IPS-NIHi11 (cell line): ENCODE measurements around the gene HECW1.
A peak's percentile ranks its signal among the peaks of the same experiment; 100 is the strongest.
"Not testable (repeated sequence)": the region's sequence is repeated elsewhere in the genome, so short reads cannot be mapped to it uniquely, and the experiment has no call there.

Experiments
- DNase-seq: peaks from one replicate; pipeline ENCODE4 v3.0.0; 2012; ENCODE audit warnings: mixed read lengths, low spot score

Gene HECW1

DNA sequence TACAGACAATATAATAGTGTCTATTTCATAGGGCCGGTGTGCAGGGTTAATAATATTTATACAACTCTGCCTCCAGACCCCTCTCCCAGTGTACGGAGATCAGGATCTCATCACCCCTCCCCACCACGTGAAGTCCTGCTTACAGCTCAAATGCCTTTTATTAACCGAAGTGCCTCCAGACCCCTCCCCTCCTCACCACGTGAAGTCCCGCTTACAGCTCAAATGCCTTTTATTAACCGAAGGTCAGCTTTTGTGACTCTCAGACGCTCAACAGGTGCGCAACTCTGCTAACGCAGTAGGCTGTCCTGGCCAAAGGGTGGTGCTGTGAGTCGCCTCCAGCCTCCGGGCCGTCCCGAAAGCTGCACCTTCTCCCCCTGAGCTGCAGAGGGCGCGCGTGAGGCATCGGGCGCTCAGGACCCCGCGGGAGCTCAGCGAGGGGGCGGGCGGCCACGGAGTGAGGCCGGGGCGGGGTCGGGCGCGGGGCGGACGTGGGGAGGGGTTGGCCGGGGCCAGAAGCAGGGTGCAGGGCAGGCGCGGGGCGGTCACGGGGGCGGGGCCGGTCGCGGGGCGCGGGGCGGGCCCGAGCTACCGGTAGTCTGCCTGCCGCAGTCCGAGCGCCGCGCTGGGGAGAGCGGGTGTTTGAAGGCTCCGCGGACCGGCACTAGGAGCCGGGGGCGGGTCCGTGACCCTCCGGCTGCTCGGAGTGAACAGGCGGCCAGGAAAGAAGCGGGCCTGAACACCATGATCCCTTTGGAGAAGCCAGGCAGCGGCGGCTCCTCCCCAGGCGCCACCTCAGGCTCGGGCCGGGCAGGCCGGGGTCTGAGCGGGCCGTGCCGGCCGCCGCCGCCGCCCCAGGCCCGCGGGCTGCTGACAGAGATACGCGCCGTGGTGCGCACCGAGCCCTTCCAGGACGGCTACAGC is 470.3 kb downstream of the HECW1 start, which contains the start of gene STK17A:
Gene STK17A, plus strand, starts transcription at position 606 of the 921 bp plus-strand sequence. Its CDS starts 136 bp downstream, at position 742.
- peak; percentile 94 for DNase-seq

DNA sequence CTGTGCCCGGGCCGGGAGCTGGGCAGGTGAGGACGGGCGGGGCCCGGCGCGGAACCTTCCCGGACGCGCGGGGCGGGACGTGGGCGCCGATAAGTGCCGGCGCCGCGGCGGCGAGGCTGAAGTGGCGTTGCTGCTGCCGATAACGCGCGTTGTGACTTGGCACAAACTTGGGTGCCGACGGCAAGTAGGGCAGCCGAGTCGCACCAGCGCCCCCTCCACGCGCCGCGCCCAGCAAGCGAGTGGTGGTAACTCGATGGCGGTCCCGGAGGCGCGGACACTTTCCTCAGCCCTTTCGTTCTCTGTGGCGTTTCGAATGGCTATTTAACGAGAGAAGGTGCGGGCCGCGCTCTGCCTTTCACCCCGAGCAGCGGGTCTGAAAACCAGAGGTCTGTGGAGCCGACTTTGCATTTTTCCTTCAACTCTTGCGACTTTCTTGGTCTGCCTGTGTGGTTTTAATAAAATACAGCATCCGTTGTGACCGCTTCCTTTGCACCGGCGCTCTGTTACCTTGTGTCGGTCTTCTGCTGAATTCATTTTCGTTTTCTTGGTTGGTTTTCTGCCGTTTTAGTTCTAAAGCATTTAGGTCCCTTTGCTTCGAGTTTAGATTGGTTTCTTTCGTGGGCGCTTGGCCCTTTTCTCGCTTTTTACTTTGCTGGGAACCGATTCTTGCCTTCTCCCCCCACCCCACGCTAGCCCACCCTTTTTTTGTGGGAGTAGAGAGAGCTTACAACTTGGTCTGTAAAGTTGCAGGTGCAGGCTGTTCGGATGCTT is 471.2 kb downstream of the HECW1 start:
- peak; percentile 37 for DNase-seq

DNA sequence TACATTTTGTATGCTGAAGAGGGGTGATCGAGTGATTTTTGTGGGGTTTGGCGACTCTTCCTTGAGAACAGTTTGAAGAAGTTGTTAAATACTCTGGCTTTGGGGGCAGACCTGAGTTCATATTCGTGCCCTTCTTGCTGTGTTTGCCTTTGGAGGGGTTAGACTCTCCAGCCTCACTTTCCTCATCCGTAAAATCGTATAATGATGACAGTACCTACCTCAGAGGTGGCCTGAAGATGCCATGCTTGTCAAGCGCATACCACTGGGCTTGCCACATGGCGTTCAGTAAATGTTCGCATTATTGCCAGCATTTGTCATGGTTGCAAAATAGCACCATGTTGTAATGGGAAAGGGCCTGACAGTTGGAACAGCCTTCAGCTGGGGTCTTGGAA is 471.7 kb downstream of the HECW1 start:
- DNase-seq = no peak

DNA sequence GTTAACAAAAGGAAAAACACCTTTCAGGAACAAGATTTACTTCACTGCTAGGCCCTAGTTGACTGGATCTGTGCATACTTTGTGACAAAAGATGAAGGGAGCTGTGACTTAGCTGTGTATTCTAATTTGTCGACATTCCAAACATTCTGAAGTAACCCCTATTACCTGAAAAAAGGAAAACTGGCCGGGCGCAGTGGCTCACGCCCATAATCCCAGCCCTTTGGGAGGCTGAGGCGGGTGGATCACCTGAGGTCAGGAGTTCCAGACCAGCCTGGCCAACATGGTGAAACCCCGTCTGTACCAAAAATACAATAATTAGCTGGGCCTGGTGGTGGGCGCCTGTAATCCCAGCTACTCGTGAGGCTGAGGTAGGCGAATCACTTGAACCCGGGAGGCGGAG is 472.3 kb downstream of the HECW1 start:
- not testable (repeated sequence) for DNase-seq

DNA sequence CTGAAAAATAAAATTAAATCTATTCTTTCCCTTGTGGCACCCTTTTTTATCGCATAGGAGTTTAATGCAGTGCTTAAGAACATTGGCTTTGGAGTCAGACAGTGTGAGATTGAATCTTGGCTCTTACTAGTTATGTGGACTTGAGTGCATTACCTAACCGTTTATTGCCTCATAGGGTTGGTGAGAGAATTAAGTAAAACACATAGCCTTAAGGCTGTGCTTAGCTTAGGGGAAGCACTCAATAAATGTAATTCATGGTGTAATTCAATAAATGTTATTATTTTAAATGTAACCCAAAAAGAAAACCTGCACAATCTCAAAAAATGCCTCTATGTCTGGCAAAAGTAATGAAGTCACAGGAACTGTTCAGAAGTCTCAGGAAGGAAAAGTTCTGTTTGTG is 473.1 kb downstream of the HECW1 start:
- no peak for DNase-seq

DNA sequence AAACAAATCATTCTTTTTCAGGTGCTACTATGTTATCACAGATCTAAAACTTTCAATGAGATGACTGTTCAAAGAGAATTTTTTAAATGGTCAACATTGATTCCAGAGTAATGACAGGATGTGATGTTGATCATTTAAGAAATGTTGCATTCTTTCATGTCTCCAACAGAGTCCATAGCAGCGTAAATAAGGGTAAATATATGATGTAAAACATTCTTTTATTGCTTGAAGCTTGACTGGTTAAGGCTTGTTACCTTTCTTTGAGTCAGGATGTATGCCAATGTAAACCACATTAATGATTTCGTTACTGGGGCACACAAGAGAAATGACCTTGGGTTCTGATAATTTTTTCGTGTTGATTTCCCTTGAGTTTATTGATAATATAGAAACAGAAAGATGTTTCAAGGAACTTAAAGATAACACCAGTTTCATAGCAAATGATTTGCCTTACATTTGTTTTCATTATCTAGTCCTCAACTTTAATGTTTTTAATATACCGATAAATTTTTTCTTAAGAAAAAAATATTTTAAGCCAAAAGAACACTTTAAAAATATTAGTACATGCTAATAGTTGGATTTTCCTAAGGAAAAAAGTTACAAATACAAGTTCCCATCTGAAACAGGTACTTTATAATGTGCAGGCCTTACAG is 473.9 kb downstream of the HECW1 start:
- no peak for DNase-seq

GRCh38 chr7:43588477-43589132 is 476.2 kb downstream of the HECW1 start:
- DNase-seq = no peak

DNA sequence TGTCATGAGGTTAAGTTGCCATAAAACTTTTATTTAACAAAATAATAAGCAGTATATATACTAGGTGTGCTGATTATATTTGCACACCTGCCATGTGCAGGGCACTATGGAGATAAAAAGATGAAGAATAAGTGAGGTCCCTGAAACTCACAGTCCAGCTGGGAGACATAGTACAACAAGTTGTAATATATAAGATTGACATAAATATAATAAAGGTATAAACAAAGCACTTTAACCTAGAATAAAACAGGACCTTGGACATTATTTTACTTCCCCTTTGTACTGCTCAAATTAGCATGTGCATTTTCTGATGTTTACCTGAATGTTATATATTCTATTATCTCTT is 476.7 kb downstream of the HECW1 start:
- no peak for DNase-seq

- DNase-seq = no peak
Observed at GRCh38 chr7:43589728-43590127, 477.3 kb downstream of the HECW1 start.

DNA sequence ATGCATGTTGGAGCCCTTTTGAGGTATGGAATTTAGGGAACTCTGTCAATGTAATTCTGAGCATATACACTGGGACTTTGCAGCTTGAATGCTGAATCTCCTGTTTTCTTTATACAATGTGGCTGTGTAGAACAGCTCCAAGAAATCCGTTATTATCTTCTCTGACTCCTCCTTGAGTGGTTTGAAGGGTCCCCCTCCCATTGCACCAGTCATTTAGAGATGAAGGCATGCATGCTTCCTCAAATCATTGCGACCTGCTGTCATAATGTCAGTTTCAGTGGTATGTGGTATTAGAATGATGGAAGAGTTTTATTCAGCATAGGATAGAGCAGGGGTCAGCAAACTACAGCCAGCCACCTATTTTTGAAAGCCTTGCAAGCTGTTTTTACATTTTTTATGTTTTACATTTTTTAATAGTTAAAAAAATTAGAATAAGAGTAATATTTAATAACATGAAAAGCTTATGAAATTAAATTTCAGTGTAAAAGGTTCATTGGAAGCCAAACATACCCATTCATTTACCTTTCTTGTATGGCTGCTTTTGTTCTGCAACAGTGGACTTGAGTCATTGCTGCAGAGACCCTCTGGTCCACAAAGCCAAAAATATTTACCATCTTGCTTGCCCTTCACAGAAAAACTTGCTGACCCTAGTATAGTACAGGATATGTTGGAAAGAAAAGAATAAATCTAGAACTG is 478.6 kb downstream of the HECW1 start:
- DNase-seq = no peak

DNA sequence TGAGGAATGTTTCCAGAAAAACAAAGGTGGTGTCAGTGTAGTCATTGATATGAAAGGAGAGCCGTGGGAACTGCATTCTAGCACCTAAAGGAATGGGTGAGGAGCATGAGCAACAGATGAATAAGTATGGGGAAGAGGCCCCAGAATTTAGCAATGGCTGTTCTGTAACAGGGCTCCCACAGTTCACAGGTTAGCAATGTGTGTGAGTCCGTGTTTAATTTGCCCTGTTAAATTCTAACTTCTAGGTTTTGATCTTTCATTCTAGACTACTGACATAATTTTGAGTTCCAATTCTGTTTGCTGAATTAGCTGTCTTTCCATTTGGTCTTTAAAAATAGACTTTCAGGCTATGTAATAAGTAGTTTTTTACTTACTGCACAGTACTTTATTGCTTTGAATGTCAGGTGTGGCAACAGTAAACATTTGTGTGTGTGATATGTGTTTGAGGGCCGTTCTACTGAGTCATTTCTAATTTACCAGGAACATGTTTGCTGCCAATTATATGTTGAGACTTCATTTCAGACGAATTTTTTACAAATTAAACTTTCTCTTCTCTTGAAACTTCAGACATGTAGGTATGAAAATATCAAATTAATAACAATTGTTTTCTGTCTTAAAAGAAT is 479.2 kb downstream of the HECW1 start:
- no peak for DNase-seq

DNA sequence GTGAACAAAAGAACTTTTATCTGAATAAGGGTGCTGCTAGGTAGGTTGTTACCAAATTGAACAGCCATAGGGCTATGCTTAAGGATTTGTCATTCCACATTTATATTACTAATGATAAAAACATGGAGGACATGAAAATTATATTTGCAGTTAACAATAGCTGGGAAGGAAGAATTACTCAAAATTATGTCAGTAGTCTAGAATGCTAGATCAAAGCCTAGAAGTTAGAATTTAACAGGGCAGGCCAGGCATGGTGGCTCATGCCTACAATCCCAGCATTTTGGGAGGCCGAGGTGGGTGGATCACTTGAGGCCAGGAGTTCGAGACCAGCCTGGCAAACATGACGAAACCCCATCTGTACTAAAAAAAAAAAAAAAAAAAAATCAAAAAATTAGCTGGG is 479.9 kb downstream of the HECW1 start:
- no peak for DNase-seq

- no peak for DNase-seq
Observed at GRCh38 chr7:43593010-43593409, 480.6 kb downstream of the HECW1 start.

DNA sequence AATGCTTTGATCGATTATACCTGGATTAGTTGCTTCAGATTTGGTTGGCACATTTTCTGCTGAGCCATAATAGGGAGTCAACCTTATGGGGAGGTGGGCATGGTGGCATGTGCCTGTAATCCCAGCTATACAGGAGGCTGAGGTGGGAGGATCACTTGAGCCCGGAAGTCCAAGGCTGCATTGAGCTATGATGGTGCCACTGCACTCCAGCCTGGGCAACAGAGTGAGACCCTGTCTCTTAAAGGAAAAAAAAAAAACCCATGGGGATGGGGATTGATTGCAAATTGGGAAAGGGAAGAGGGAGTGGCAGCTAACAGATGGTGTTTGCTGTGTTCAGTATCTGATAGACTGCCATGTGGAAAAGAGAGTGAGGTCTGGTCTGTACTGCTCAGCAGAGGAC is 481.6 kb downstream of the HECW1 start:
- DNase-seq = no peak

GRCh38 chr7:43596426-43596825 is 484.0 kb downstream of the HECW1 start:
- DNase-seq = not testable (repeated sequence)

- DNase-seq = no peak
Observed at GRCh38 chr7:43600056-43600455, 487.6 kb downstream of the HECW1 start.

GRCh38 chr7:43602256-43602655 is 489.8 kb downstream of the HECW1 start:
- no peak for DNase-seq

DNA sequence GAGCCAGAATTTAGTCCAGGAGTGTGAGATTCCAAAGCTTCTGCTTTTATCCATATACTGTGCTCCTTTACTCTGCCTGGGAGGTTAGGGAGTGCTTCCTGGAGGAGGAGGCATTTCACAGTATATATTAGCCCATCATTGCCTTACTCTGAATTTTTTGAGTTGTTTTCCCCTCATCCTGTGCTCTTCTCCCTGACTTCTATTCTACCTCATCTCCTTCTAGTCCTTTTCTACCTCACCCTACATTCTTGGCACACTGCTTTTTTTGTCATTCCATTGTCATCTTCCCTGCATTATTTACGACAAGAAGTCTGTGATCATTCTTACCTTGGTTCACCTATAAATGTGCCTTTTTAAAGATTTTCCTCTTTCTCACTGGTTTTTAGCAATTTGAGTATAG is 491.8 kb downstream of the HECW1 start:
- no peak for DNase-seq

DNA sequence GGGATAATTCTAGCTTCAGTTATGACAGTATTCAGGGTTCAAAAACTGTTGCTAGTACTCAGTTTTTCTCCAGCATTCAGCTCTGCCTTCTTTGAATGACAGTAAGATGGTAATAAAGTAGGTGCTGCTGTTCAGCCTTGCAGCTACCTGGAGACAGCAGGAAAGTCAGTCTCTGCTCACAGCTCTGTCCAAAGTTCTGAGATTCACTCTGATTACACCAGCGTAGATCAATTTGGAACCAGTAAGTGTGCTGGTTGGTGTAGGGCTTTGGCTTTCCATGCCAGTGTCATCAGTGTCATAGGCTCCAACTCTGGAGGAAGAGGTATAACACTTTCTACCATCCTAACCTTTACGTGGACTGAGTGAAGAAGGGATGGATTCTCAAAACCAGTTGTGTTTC is 496.6 kb downstream of the HECW1 start:
- DNase-seq = no peak

GRCh38 chr7:43612128-43612527 is 499.7 kb downstream of the HECW1 start:
- no peak for DNase-seq
